Stimulated activated CD8-positive, alpha-beta memory T cell treated with anti-CD3 and anti-CD28 coated beads, Interleukin-4, amount 100 ng/mL, for 24 hours (primary cell): ENCODE results near the gene DNM1L.

Experiments
- DNase-seq: peaks from one replicate; pipeline ENCODE4 v3.0.0-alpha.2; 2020; ENCODE audit warnings: low read depth

DNM1L gene

DNA sequence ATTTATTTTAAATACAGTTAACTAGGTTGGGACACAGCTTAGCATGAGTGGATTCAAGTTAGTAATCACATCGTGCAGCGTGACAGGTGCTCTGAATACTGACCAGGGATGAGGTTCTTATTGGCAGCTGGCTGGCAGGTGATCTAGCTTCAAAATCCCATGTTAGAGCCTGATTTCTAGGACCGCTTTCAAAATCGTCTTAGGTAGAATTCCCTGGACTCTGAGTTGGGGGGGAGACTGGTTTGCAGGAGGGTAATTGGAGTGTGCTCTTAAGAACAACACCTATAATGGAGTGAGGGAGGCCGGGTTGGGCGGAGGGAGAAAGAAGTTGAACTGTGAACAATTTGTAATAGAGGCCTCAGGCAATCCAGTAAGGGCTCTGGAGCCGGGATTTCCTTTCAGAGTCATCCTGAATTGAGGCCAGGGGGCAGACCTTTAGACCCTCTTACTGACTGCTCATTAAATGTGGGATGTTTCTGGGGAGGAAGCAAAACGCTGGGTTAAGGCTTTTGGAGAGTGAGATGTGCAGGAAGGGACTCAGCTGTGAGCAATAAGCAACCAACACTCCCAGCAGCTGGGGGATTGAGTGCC, 77.5 kb downstream of the DNM1L start:
- no peak for DNase-seq

GRCh38 chr12:32757157-32757556, 78.1 kb downstream of the DNM1L start:
- no peak for DNase-seq

- no peak for DNase-seq
These were observed 82.6 kb downstream of the DNM1L start for GRCh38 chr12:32761716-32762115.

DNA sequence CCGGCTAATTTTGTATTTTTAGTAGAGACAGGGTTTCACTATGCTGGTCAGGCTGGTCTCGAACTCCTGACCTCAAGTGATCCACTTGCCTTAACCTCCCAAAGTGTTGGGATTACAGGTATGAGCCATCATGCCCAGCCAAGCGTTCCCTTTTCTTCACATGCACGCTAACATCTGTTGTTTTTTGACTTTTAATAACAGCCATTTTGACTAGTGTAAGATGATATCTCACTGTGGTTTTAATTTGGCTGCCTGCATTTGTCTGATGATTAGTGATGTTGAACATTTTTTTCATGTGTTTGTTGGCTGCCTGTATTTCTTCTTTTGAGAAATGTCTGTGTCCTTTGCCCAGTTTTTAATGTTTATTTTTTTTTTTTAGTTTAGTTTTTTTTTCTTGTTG, 86.8 kb downstream of the DNM1L start:
- DNase-seq: no peak

- no peak for DNase-seq
These were observed 89.4 kb downstream of the DNM1L start for GRCh38 chr12:32768518-32768917.

GRCh38 chr12:32770141-32770540, 91.0 kb downstream of the DNM1L start:
- DNase-seq: no peak

DNA sequence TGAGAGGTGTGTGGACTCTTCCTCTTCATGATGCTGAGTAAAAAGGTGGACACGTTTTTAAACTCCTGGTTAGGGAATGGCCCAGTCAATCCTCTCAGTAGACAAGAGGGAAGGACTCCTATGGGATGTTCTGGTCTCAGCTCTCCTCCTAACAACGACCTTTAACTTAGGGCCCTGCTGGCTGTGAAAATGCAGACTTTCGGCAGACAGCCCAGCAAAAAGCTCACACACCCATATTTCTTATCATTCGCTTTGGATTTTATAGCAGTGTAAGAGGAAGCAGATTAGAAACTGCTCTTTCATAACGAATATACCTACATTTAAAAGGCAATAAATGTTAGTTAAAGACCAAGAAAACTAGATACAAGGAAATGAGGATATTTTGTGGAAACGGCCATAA, 94.6 kb downstream of the DNM1L start:
- no peak for DNase-seq

DNA sequence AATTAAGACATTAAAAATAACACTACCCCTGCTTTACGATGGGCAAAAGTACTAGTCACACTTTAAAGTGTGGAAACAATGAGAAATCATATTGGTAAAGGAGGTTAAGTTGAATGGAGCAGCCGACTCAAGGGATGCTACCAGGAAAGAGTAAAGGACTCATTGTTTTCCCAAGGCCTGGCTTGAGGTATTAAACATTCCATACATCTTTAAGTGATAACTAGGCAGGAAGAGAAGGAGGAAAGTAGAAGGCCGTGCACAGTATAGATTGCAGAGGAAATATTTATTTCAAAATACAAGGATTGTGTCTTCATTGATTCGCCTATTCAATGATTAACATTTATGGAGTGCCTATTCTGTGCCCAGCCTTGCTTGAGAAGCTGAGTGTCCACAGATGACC, 97.2 kb downstream of the DNM1L start:
- DNase-seq: no peak

- DNase-seq: no peak
These were observed 98.1 kb downstream of the DNM1L start for GRCh38 chr12:32777159-32777558.

- no peak for DNase-seq
These were observed 98.6 kb downstream of the DNM1L start for GRCh38 chr12:32777691-32778175.

DNA sequence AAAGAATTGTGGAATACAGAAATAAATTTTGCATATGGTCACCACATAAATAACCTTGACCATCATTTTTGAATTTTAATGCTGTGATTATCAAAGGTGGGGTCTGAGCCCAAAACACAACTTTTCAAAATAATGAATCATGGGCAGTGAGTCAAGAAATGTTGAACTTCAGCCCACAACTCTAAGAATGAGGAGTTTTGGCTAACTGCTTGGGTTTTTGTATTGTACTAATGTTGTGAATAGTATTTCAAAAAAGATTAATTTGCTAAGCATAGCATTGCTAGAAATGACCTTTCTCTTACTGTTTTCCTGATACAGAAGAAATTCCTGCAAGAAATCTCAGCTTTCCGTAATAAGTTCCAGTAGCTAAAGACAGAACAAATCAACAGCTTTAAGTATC, 101.0 kb downstream of the DNM1L start:
- DNase-seq: no peak

- DNase-seq: no peak
These were observed 103.9 kb downstream of the DNM1L start for GRCh38 chr12:32783029-32783428.

- no peak for DNase-seq
These were observed 106.5 kb downstream of the DNM1L start for GRCh38 chr12:32785557-32785956.

DNA sequence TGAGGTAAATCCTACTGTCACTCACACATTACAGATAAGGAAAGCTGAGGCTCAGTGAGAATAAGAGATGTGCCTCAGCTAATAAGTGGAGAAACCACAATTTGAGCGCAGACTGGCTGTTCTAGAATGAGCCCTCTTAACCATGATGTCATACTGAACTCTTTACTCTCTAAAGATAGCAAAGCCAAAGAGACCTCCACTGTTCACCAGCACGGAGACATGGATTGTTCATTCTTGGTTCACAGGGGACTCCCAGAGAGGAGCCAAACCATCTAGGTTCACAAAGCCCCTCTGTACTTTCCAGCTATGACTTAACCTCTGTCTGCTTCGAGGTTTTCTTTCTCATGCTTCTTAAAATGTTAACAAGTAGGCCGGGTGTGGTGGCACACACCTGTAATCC, 109.3 kb downstream of the DNM1L start:
- DNase-seq: no peak

- DNase-seq: no peak
These were observed 110.3 kb downstream of the DNM1L start for GRCh38 chr12:32789446-32789845.

- DNase-seq: no peak
These were observed 110.8 kb downstream of the DNM1L start for GRCh38 chr12:32789916-32790315.

DNA sequence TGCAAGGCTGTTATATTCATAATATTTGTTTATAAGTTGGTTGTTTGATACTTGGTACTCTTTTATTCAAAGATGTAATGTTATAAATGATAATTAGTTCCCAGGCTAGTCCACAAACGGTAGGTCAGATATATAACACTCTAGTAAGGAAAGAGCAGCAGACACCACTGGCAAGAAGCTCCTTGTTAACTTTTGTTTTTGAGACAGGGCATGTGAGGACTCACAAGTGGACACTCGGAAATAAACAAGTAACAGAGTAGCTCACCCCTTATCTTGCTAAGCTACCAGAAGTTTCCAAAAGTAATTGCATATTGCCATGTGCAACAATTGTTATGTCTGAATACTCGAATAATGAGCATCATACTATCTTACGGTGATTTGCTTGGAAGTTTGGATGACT, 115.2 kb downstream of the DNM1L start:
- DNase-seq: no peak
